Neutrophil (primary cell): ENCODE measurements around the gene PORCN.

Experiments
- H3K27ac ChIP-seq: fragments of 200-600 bp; sonication (generic); 2 replicates; pipeline ENCODE4 v1.5.1; 2016; ENCODE audit warnings: mild to moderate bottlenecking, moderate library complexity
- H3K27me3 ChIP-seq: fragments of 200-600 bp; sonication (generic); 2 replicates; pipeline ENCODE4 v1.6.0; 2016; ENCODE audit warnings: mild to moderate bottlenecking
- H3K36me3 ChIP-seq: fragments of 200-600 bp; sonication (generic); 2 replicates; pipeline ENCODE4 v1.5.1; 2017
- H3K4me1 ChIP-seq, 2 experiments: fragments of 200-600 bp in 1 of 2; sonication (generic) in 1 of 2; 1 replicate in 1 of 2; 2 replicates in 1 of 2; pipeline versions ENCODE4 v1.5.1 to v1.6.1; 2013 to 2016; ENCODE audit warnings: low read depth in 1 of 2, low read length in 1 of 2, mild to moderate bottlenecking in 1 of 2, moderate library complexity in 1 of 2; ENCODE audit not compliant: control insufficient read depth in 1 of 2, insufficient read depth in 1 of 2
- H3K4me3 ChIP-seq, 2 experiments: fragments of 200-600 bp in 1 of 2; sonication (generic) in 1 of 2; 1 replicate in 1 of 2; 2 replicates in 1 of 2; pipeline ENCODE4 v1.5.1; 2013 to 2016; ENCODE audit warnings: low read depth in 1 of 2, low read length in 1 of 2, mild to moderate bottlenecking in 1 of 2, moderate library complexity in 1 of 2
- H3K9me3 ChIP-seq: fragments of 200-600 bp; sonication (generic); 2 replicates; pipeline ENCODE4 v1.5.1; 2016
- TF ChIP-seq, protein P1 (sequence below): fragments of 200-600 bp; sonication (generic); IDR thresholded peaks from 2 replicates; pipeline ENCODE4 v1.5.1; 2016; ENCODE audit warnings: antibody characterized with exemption

Gene PORCN

DNA sequence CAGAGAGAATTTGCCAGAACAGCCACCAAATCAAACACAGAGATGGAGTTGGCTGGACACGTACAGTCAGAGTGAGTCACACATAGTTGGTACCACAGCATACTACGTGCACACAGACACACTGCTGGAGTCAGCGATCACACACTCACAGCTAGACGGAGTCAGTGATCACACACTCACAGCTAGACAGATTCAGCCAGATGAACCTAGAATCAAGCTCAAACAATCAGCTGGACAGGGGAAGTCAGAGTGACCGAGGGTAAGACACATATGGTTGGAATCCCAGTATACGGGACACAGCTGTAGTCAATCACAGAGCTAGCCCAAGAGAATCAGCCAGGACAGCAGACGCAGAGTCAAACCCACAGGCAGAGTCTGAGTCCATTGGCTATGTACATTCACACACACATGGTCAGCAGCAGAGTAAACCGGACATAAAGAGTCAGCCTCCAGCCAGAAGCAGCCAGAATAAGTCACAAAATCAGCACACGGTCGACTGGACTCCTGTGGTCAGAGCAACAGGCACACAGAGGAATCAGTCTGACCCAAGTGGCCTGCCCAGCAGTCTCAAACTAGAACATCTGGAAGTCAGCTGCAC lies 43.4 kb upstream of the PORCN start:
- Histone ChIP-seq H3K27ac (no peak overlapping the region), H3K4me3 (no peak overlapping the region), H3K9me3 (no peaks in the 10 kb centered on the region), H3K36me3 (no peaks in the 10 kb centered on the region), H3K4me1 (peaks cover 12 to 13% of the 10 kb centered on the region in 2 experiments), H3K27me3 (no peaks in the 10 kb centered on the region)
- TF ChIP-seq, protein P1, sequence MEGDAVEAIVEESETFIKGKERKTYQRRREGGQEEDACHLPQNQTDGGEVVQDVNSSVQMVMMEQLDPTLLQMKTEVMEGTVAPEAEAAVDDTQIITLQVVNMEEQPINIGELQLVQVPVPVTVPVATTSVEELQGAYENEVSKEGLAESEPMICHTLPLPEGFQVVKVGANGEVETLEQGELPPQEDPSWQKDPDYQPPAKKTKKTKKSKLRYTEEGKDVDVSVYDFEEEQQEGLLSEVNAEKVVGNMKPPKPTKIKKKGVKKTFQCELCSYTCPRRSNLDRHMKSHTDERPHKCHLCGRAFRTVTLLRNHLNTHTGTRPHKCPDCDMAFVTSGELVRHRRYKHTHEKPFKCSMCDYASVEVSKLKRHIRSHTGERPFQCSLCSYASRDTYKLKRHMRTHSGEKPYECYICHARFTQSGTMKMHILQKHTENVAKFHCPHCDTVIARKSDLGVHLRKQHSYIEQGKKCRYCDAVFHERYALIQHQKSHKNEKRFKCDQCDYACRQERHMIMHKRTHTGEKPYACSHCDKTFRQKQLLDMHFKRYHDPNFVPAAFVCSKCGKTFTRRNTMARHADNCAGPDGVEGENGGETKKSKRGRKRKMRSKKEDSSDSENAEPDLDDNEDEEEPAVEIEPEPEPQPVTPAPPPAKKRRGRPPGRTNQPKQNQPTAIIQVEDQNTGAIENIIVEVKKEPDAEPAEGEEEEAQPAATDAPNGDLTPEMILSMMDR: no peak

DNA sequence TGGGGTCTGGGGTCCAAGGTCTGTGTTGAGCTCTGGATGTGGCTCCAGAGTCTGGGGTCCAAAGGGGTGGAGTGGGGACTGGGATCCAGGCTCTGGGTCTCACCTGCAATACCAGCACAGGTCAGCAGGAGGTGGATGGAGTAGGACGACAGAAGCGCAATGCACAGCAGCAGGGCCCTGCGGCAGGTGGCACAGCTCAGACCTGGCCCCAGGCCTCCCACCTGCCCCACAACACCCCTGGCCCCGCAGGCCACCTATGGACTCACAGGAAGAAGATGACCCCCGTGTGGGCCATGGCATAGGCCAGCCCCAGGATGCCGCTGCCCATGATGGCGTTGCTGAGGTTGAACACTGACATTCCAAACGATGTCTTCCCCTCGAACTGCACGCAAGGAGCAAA lies 42.1 kb upstream of the PORCN start:
- Histone ChIP-seq H3K4me3 (no peak overlapping the region), H3K9me3 (no peaks in the 10 kb centered on the region), H3K36me3 (no peaks in the 10 kb centered on the region), H3K4me1 (peaks cover 12 to 13% of the 10 kb centered on the region in 2 experiments), H3K27ac (no peak overlapping the region), H3K27me3 (no peaks in the 10 kb centered on the region)
- TF ChIP-seq, protein P1: no peak

DNA sequence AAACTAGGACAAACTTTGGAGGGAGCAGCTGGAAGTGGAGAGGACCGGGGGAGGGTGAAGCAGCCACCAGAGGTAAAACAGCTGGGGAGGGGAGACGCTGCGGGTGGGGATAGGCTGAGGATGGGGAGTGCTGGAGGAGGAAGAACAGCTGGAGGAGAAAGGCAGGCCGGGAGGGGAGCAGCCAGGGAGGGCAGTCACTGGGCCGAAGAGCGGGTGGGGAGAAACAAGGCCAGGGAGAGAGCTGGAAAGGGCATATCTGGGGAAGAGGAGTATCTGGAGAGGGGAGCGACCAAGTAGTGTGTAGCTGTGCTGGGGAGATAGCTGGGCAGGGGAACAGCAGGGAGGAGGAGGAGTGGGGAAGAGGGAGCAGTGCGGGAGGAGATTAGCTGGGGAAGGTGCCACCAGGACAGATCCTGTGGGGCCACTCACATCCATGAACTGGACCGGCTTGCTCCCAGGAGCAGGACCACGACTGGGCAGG lies 41.5 kb upstream of the PORCN start:
- Histone ChIP-seq H3K27me3 (no peaks in the 10 kb centered on the region), H3K36me3 (no peaks in the 10 kb centered on the region), H3K4me1 (peaks cover 12 to 13% of the 10 kb centered on the region in 2 experiments), H3K9me3 (no peaks in the 10 kb centered on the region), H3K4me3 (no peak overlapping the region), H3K27ac (no peak overlapping the region)
- TF ChIP-seq, protein P1: no peak

DNA sequence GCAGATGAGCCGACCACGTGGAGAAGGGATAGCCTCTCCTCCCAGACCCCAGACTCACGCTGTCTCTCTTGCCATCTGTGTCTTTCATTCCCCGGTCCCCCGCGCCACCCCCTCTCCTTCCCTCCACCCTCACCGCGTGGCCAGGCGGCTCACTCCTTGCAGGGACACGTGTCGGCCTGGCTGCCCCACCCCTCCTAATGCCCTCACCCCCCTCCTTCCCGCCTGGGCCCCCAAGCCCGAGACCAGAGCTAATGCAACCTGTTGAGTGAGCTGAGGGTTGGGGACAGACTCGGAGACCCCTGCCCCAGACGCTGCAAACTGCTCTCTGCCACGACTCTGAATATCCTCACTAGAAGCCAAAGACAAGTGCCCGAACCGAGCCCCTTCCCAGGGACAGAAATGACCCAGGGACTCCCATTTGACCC lies 40.5 kb upstream of the PORCN start:
- Histone ChIP-seq H3K36me3 (no peaks in the 10 kb centered on the region), H3K27ac (no peak overlapping the region), H3K27me3 (no peaks in the 10 kb centered on the region), H3K4me1 (peaks cover 12 to 13% of the 10 kb centered on the region in 2 experiments), H3K4me3 (peak overlapping the region in 1 of 2 experiments; percentile 35), H3K9me3 (no peaks in the 10 kb centered on the region)
- TF ChIP-seq, protein P1: no peak

DNA sequence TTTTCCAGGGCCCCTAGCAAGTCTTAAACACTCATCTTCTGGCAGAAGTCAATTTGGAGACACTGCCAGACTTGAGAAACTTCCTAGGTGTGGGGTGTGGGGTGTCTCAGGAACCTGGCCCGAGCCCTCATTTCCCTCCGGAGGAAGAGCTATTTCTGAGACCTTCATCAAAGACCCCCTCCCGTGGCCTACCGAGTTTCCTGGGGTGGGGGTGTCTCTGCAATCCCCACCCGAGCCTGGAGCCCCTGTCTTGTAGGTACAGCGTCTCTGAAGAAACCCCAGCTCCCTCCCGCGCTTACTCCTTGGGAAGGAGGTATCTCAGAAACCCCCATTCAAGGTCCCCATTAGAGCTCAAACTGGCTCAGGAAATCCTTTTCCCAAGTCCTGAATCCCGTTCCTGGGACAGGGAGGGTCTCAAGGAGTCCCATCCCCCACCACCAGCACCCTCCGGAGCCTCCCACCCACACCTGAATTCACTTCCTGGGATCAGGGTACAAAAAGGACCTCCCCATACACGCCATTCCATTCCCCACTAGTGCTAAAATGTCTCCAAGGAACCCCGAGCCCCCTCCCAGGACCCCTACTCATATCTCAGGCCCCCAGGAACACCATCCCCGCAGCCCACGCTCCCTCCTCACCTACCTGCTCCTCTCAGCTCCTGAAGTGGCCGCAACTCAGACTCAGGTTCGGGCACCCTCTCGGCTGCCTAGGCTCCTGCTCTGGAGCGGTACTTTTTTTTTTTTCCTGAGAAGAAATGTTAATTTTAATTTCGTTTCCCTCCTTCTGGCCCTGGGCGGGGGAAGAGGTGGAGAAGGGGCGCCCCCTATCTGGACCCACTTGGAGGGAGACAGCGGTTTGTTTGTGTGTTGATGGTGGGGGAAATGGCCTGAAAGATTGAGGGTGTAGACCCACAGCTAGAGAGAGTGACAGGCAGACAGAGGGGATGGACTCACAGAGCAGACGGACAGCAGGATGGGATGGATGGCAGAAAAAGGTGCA lies 39.8 kb upstream of the PORCN start:
- H3K9me3 ChIP-seq: no peaks in the 10 kb centered on the region
- H3K4me1 ChIP-seq: peaks cover 12 to 13% of the 10 kb centered on the region in 2 experiments
- peak overlapping the region; percentile 18 to 35 for H3K4me3 ChIP-seq
- H3K27me3 ChIP-seq: no peaks in the 10 kb centered on the region
- TF ChIP-seq, protein P1: no peak
- H3K36me3 ChIP-seq: no peaks in the 10 kb centered on the region
- no peak overlapping the region for H3K27ac ChIP-seq
